ENCODE data around the gene C17orf50. TPM values are rescaled to one million over a fixed set of nuclear protein-coding genes. Genes with fewer than 3 reads are reported as not detected.
"Not testable (repeated sequence)": the region's sequence is repeated elsewhere in the genome, so short reads cannot be mapped to it uniquely, and the experiment has no call there.

The C17orf50 gene
- polyA plus RNA-seq, 4 donors: 0.21 TPM; not detected in 3

- DNase-seq (ENCODE audit: low read depth in 4 of 4, low spot score in 3 of 4): not testable (repeated sequence)
Observed at GRCh38 chr17:35751541-35751940, 9.1 kb upstream of the C17orf50 start.

DNA sequence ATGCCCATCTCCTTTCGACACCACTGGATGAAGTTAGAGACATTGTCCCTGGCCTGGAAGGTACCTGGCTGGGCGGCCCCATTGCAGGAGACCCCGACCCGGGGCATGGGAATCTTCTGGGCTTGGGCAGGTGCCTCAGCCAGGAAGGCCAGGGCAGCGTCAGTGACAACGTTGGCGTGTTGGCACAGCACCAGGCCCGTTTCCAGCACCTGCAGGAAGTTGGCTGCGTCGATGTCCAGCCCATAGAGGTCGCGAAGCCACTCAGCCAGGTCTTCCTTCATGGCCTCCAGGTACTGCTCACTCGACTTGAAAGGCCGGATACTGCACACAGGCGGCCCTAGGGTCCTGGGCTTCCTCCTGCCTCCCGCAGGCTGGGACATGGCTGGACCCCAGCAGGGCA, 8.2 kb upstream of the C17orf50 start:
- DNase-seq (ENCODE audit: low read depth in 4 of 4, low spot score in 3 of 4): no peak

- no peak for DNase-seq (ENCODE audit: low read depth in 4 of 4, low spot score in 3 of 4)
Observed at GRCh38 chr17:35752945-35753764, 7.5 kb upstream of the C17orf50 start, which contains the start of gene GAS2L2. GAS2L2 (minus strand) TSS chr17:35753239; CDS start chr17:35752850, 389 bp downstream.

DNA sequence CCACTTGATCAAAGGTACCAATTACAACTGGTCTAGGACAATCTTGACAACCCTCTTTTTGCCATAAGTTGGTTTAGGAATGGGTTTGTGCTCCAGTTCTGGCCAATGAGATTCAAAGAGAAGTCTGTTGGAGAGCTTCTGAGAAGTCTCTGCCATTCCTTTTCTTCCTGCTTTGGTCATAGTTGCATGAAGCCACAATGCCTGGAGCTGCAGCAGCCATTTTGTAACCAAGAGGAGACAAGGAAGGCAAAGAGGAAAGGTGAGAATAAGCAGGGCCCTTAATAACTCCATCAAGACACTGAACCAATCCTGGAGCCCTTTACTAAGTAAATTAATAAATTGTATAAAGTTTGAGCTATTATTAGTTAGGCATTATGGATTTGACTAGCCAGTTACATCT, 3.4 kb upstream of the C17orf50 start:
- DNase-seq (ENCODE audit: low read depth in 4 of 4, low spot score in 3 of 4): no peak

GRCh38 chr17:35761601-35762000, 914 bp downstream of the C17orf50 start:
- DNase-seq (ENCODE audit: low read depth in 4 of 4, low spot score in 3 of 4): no peak

DNA sequence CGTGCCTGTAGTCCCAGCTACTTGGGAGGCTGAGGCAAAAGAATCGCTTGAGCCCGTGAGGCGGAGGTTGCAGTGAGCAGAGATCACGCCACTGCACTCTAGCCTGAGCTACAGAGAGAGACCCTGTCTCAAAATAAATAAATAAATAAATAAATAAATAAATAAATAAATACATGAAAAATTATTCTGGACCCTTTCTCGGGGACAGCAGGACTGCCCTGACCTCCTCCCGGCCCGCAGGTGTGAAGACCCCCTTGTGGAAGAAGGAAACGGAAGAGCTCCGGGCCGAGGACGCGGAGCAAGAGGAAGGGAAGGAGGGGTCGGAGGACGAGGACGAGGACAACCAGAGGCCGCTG, 3.1 kb downstream of the C17orf50 start:
- DNase-seq (ENCODE audit: low read depth in 4 of 4, low spot score in 3 of 4): no peak

DNA sequence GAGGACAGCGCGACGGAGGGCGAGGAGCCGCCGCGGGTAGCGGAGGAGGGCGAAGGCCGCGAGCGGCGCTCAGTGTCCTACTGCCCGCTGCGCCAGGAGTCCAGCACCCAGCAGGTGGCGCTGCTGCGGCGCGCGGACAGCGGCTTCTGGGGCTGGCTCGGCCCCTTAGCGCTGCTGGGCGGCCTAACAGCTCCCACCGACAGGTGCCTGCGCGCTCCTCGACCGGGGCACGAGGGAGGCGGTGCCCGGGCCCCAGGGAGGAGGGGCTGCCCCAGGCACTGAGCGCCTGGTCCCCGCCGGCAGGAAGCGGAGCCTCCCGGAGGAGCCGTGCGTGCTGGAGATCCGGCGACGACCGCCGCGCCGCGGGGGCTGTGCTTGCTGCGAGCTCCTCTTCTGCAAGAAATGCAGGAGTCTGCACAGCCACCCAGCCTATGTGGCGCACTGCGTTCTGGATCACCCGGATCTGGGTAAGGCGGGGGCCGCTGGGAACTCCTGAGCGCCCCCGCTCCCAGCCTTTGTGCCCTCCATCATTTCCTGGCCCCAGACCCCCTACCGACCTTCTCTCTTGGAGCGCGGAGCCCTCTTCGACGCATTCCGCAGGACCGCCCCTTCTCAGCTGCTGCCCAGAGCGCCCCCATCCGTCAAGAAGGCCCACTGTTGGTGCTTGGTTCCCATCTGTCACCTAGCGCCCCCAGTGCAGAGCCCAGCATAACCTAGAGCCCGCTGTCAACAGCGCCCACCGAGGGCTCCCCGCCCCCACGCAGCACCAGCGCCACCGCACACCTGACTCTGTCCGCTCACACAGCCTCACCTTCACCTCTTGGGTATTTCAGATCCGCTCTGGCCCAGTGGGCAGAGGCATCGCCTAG, 3.7 kb downstream of the C17orf50 start:
- DNase-seq (ENCODE audit: low read depth in 4 of 4, low spot score in 3 of 4): peak; percentile 69 to 82 (median 80)

GRCh38 chr17:35765086-35765710, 4.5 kb downstream of the C17orf50 start:
- no peak for DNase-seq (ENCODE audit: low read depth in 4 of 4, low spot score in 3 of 4)

DNA sequence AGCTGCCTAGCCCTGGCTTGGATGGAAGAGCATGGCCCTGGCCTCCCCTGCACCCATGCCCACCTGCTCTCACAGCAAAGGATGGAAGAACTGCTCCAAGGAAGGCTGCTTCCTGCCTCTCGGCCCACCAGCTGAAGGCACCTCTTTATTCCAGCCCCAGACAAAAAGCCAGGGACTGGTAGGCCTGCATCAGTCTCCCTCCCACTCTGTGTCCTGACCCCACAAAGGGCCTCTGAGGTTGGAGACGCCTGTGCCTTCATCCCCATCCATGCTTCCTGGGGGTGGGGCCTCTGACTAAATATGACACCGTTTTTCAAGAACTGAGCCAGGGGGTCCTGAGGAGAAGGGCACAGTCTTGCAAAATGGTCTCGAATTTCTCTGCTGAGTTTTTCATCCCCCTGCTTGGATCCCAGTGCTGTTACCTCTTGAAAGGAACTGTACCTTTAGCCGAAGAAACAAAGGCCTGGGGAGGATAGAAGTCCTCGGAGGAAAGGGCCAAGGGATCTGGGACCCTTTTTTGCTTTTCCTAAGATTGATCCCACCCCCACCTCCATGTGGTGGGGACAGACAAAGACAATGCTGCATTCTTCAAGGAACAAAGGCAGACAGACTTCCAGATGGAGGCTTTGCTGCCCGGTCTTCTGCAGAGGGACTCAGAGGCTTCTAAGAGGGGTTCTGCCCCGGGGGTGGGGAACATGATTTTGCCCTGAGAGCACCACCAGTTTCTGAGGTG, 5.2 kb downstream of the C17orf50 start:
- no peak for DNase-seq (ENCODE audit: low read depth in 4 of 4, low spot score in 3 of 4)

GRCh38 chr17:35766489-35766877, 5.8 kb downstream of the C17orf50 start:
- no peak for DNase-seq (ENCODE audit: low read depth in 4 of 4, low spot score in 3 of 4)

GRCh38 chr17:35766903-35767510, 6.3 kb downstream of the C17orf50 start:
- no peak for DNase-seq (ENCODE audit: low read depth in 4 of 4, low spot score in 3 of 4)

GRCh38 chr17:35768797-35769196, 8.1 kb downstream of the C17orf50 start:
- DNase-seq (ENCODE audit: low read depth in 4 of 4, low spot score in 3 of 4): no peak

DNA sequence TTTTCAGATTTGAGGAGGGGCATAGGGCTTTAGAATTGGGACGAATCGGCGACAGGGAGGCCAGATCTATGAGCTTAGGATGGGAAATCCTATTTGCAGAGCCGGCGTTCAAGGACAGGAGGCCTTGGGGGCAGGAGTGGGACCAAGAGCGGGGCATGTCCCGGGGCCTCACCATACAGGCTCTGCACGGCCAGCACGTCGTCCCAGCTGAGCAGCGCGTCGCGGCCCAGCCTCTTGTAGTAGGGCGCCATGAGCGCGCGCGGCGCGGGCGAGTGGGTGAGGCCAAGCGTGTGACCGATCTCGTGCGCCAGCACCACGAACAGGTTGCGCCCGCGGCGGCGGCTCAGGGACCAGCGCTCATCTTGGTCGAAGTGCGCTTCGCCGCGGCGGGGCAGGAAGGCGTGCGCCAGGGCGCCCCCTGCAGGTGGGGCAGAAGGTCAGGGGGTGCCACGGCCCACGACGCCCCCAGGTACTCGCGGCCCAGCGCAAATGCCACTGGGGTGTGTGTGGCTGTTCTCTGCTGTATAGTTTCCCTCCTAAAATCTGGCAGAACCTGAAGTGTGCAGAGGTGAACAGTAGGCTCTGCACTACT, 9.3 kb downstream of the C17orf50 start:
- DNase-seq (ENCODE audit: low read depth in 4 of 4, low spot score in 3 of 4): no peak

- no peak for DNase-seq (ENCODE audit: low read depth in 4 of 4, low spot score in 3 of 4)
Observed at GRCh38 chr17:35773129-35773528, 12.4 kb downstream of the C17orf50 start.

GRCh38 chr17:35773679-35774425, 13.2 kb downstream of the C17orf50 start:
- DNase-seq (ENCODE audit: low read depth in 4 of 4, low spot score in 3 of 4): no peak

- no peak for DNase-seq (ENCODE audit: low read depth in 4 of 4, low spot score in 3 of 4)
Observed at GRCh38 chr17:35774499-35774898, 13.8 kb downstream of the C17orf50 start.

- DNase-seq (ENCODE audit: low read depth in 4 of 4, low spot score in 3 of 4): no peak
Observed at GRCh38 chr17:35775039-35775438, 14.4 kb downstream of the C17orf50 start.

GRCh38 chr17:35775583-35775982, 14.9 kb downstream of the C17orf50 start:
- no peak for DNase-seq (ENCODE audit: low read depth in 4 of 4, low spot score in 3 of 4)

- no peak for DNase-seq (ENCODE audit: low read depth in 4 of 4, low spot score in 3 of 4)
Observed at GRCh38 chr17:35778641-35779196, 18.0 kb downstream of the C17orf50 start.
